GM13977 (cell line): ENCODE results near the gene NAPG.
A peak's percentile ranks its signal among the peaks of the same experiment; 100 is the strongest.

Experiments used
- DNase-seq: peaks from one replicate; pipeline ENCODE4 v3.0.0; 2012; ENCODE audit warnings: low spot score
- CTCF ChIP-seq: IDR thresholded peaks from 2 replicates; pipeline ENCODE4 v1.5.1; 2012; ENCODE audit warnings: mild to moderate bottlenecking, control low read depth; ENCODE audit not compliant: insufficient read depth; ENCODE audit errors: extremely low read depth, missing control alignments
- in situ Hi-C: fragments of 300-500 bp; cut with MboI; formaldehyde crosslinking; loops from one replicate; pipeline ENCODE4 v1.12.0; 2022; ENCODE audit warnings: low sequenced_read_pairs, low pct_unique_long_range_greater_than_20kb, mixed read lengths, inconsistent platforms; ENCODE audit not compliant: unreplicated experiment

NAPG gene

GRCh38 chr18:10482985-10483949 lies 42.6 kb upstream of the NAPG start:
- in situ Hi-C loops = no loop called here

GRCh38 chr18:10485475-10485874 lies 40.4 kb upstream of the NAPG start:
- no peak for TF ChIP-seq CTCF
- DNase-seq = no peak
- in situ Hi-C loops = no loop called here

More at GRCh38 chr18:10482985-10483949, 42.6 kb upstream of the NAPG start:
- DNase-seq = peak; percentile 77
- no peak for TF ChIP-seq CTCF

GRCh38 chr18:10486362-10486761 lies 39.5 kb upstream of the NAPG start:
- TF ChIP-seq CTCF = no peak
- in situ Hi-C loops = no loop called here
- DNase-seq = no peak

- TF ChIP-seq CTCF = no peak
- in situ Hi-C loops = no loop called here
These were observed 38.7 kb upstream of the NAPG start for GRCh38 chr18:10487154-10487553.

GRCh38 chr18:10488017-10488416 lies 37.8 kb upstream of the NAPG start:
- in situ Hi-C loops = no loop called here
- TF ChIP-seq CTCF = no peak
- DNase-seq = no peak

More at GRCh38 chr18:10487154-10487553, 38.7 kb upstream of the NAPG start:
- no peak for DNase-seq

GRCh38 chr18:10490401-10491165 lies 35.2 kb upstream of the NAPG start:
- in situ Hi-C loops = no loop called here
- peak; percentile 70 for TF ChIP-seq CTCF
- DNase-seq = peak; percentile 72
